Left ventricle myocardium inferior (tissue), 1 donor: ENCODE measurements around the gene NPC1. TPM values are rescaled to one million over a fixed set of nuclear protein-coding genes. Genes with fewer than 3 reads are reported as not detected.

Source experiments
- DNase-seq: peaks from one replicate; pipeline ENCODE4 v3.0.0-alpha.2; 2020
- H3K27ac ChIP-seq: fragments of 200-600 bp; replicated peaks from 2 replicates; pipeline ENCODE4 v1.8.0; 2021
- H3K27me3 ChIP-seq: fragments of 200-600 bp; 2 replicates; pipeline ENCODE4 v1.8.0; 2021; ENCODE audit warnings: low read depth
- H3K36me3 ChIP-seq: fragments of 200-600 bp; 2 replicates; pipeline ENCODE4 v1.8.0; 2021
- H3K4me1 ChIP-seq: fragments of 200-600 bp; 2 replicates; pipeline ENCODE4 v1.8.0; 2021
- H3K4me3 ChIP-seq: fragments of 200-600 bp; 2 replicates; pipeline ENCODE4 v1.8.0; 2021; ENCODE audit warnings: mild to moderate bottlenecking, moderate library complexity
- H3K9me3 ChIP-seq: fragments of 200-600 bp; replicated peaks from 2 replicates; pipeline ENCODE4 v1.8.0; 2021
- intact Hi-C: fragments of 100-400 bp; cut with micrococcal nuclease; formaldehyde crosslinking; loops from one replicate; pipeline ENCODE4 v1.11.0; 2022
- total RNA-seq: library from RNA; stranded (reverse); fragmentation: NEBNext Ultra II Directional; extraction: Animal tissue kit (Norgen Biotek cat#: 25700); gene quantifications from one replicate; pipeline ENCODE4 v1.2.1, GENCODE V29; 2021
- TF ChIP-seq, protein P1 (sequence below): fragments of 200-600 bp; IDR thresholded peaks from 2 replicates; pipeline ENCODE4 v1.8.0; 2021; ENCODE audit warnings: antibody characterized with exemption, mild to moderate bottlenecking, borderline replicate concordance
- donor health status: DM: no; HTN: yes; CAD: no; lungs with severe emphysema.

Gene NPC1
- total RNA-seq, 1 donor from 2014 or later = 10.3 TPM

DNA sequence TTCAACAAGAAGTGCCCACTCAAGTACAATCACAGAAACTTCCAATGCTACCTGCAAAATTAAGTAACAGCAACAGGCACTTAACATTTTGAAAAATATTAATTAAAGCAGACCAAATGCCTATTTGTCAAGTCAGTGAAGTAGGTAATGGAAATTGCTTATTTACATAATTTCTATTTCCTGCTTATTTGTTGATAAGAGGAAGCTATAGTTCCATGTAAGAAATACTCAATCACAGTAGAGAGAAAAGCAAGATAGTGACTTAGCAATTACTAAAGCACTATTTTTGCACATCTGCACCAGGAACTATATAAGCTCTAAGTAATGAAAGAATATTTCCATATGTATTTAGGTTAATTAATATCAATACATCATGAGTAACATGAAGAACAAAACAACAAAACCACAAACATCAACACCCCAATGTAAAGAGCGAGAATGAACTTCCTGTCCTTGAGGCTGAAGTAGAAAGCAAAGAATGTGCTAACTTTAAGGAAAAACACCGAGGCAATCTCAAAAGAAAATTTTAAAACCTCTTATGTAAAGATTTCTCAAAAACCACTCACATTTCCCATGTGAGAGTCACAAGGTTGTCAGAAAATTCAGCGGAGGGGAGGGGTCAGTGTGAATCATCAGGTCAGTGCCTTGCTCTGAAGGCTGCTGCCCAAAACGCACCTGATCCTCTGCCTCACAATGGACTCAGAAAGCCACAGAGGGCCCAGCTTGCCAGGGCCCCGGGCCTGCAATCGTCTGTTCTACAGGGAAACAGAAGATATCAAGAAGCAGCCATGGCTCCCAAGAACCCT lies 12.5 kb downstream of the NPC1 start:
- H3K4me1 ChIP-seq = peaks cover 45% of the 10 kb centered on the region
- intact Hi-C loops = no loop called here
- H3K4me3 ChIP-seq = no peak overlapping the region
- H3K27me3 ChIP-seq = no peaks in the 10 kb centered on the region
- DNase-seq = no peak
- H3K9me3 ChIP-seq = no peaks in the 10 kb centered on the region
- TF ChIP-seq, protein P1, sequence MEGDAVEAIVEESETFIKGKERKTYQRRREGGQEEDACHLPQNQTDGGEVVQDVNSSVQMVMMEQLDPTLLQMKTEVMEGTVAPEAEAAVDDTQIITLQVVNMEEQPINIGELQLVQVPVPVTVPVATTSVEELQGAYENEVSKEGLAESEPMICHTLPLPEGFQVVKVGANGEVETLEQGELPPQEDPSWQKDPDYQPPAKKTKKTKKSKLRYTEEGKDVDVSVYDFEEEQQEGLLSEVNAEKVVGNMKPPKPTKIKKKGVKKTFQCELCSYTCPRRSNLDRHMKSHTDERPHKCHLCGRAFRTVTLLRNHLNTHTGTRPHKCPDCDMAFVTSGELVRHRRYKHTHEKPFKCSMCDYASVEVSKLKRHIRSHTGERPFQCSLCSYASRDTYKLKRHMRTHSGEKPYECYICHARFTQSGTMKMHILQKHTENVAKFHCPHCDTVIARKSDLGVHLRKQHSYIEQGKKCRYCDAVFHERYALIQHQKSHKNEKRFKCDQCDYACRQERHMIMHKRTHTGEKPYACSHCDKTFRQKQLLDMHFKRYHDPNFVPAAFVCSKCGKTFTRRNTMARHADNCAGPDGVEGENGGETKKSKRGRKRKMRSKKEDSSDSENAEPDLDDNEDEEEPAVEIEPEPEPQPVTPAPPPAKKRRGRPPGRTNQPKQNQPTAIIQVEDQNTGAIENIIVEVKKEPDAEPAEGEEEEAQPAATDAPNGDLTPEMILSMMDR = no peak
- H3K36me3 ChIP-seq = peaks cover 36% of the 10 kb centered on the region
- H3K27ac ChIP-seq = peak overlapping the region; percentile 7

DNA sequence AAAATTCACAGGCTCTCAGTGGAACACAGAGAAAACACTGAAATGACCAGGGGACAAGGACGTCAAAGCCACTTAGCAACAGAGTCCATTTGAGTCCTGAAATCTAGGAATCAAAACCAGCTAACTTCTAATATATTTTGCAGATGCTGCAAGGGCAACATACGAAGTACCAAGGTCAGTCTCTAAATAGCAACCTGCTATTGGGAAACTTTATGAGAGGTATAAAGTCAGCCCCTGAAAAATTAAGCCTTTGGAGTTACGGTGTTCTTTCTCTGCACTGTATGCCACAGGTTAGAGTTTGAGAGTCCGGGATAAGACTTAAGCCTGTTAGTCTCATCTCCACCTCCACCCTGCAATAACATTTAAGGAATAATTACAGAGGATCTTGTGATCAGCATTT lies 13.3 kb downstream of the NPC1 start:
- peak overlapping the region; percentile 50 for H3K27ac ChIP-seq
- H3K9me3 ChIP-seq = no peaks in the 10 kb centered on the region
- peaks cover 44% of the 10 kb centered on the region for H3K36me3 ChIP-seq
- no peaks in the 10 kb centered on the region for H3K27me3 ChIP-seq
- TF ChIP-seq, protein P1 = no peak
- intact Hi-C loops = no loop called here
- no peak for DNase-seq
- peaks cover 39% of the 10 kb centered on the region for H3K4me1 ChIP-seq
- H3K4me3 ChIP-seq = no peak overlapping the region

DNA sequence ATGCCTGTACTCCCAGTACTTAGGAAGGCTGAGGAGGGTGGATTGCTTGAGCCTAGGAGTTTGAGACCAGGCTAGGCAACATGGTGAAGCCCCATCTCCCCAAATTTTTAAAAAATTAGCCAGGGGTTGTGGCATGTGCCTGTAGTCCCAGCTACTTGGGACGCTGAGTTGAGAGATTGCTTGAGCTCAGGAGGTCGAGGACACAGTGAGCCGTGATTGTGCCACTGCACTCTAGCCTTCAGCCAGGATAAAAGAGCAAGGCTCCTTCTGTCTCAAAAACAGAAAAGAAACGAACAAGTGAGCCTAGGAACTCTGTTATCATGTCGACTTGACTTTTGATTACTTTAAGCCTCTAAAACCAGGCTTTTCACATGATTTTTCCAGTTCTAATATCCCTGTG lies 13.7 kb downstream of the NPC1 start:
- intact Hi-C loops = no loop called here
- Histone ChIP-seq H3K27ac (peak overlapping the region; percentile 50), H3K4me1 (peaks cover 39% of the 10 kb centered on the region), H3K9me3 (no peaks in the 10 kb centered on the region), H3K27me3 (no peaks in the 10 kb centered on the region), H3K4me3 (no peak overlapping the region), H3K36me3 (peaks cover 48% of the 10 kb centered on the region)
- no peak for DNase-seq
- TF ChIP-seq, protein P1 = no peak

DNA sequence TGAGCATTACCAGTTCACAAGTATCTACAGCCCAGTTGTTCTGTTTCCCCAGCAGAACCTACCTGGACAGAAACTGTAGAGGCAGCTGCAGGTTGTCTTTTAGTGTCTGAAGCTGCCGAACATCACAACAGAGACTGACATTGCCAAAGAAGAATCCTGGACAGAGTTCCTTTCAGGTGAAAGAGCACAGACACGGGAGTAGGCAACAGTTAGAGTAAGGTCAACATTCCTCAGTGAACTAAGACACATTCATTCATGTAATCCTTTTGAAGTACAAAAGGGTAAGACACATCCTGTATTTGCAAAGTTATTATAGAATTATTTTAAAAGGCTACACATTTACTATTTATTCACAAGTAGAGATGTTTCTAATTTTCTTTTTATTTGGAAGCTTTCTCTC lies 14.3 kb downstream of the NPC1 start:
- Histone ChIP-seq H3K4me1 (peaks cover 39% of the 10 kb centered on the region), H3K4me3 (no peak overlapping the region), H3K9me3 (no peaks in the 10 kb centered on the region), H3K36me3 (peaks cover 54% of the 10 kb centered on the region), H3K27me3 (no peaks in the 10 kb centered on the region), H3K27ac (peak overlapping the region; percentile 50)
- TF ChIP-seq, protein P1 = no peak
- intact Hi-C loops = no loop called here
- DNase-seq = no peak

DNA sequence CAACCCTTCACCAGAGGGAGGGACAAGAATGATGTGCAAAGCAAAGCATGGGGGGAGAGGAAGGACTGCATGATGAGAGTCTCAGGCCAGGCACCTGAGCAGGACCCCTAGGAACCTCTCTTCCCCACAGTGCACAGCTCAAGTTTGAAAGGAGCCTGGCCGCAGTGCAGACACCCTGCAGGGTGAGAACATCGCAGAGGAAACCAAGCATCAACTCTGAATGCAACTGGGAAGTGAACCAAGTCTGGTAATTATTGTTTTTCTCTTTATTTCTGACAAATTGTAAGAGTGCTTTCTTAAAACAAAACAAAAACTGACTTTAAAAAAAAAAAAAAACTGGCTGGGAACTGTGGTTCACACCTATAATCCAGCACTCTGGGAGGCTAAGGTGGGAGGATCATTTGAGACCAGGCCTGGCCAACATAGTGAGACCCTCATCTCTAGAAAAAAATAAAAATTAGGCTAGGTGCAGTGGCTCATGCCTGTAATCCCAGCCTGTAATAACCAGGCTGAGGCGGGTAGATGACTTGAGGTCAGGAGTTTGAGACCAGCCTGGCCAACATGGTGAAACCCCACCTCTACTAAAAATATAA lies 15.3 kb downstream of the NPC1 start:
- TF ChIP-seq, protein P1 = no peak

More for the DNA sequence above, 15.3 kb downstream of the NPC1 start:
- Histone ChIP-seq H3K27ac (no peak overlapping the region), H3K4me1 (peaks cover 39% of the 10 kb centered on the region), H3K9me3 (no peaks in the 10 kb centered on the region), H3K36me3 (peaks cover 61% of the 10 kb centered on the region), H3K27me3 (no peaks in the 10 kb centered on the region), H3K4me3 (no peak overlapping the region)
- intact Hi-C loops = no loop called here
- no peak for DNase-seq
